Ovary (tissue), 9 donors: Measurements from ENCODE around the gene LTBP4. TPM values are rescaled to one million over a fixed set of nuclear protein-coding genes. Genes with fewer than 3 reads are reported as not detected.

Experiments used
- DNase-seq, 5 donors: peaks; one replicate each; pipeline ENCODE4 v3.0.0-alpha.2; 2019 to 2020
- H3K27ac ChIP-seq, 2 donors: fragments of 200-600 bp; one replicate each; pipeline versions ENCODE4 v1.5.1 to v1.8.0; 2019 to 2022
- H3K27me3 ChIP-seq: fragments of 200-600 bp; one replicate; pipeline ENCODE4 v1.8.0; 2022
- H3K36me3 ChIP-seq: fragments of 200-600 bp; sonication (generic); one replicate; pipeline ENCODE4 v1.5.1; 2019
- H3K4me1 ChIP-seq: one replicate; pipeline ENCODE4 v1.8.1; 2013; ENCODE audit warnings: mild to moderate bottlenecking, moderate library complexity; ENCODE audit not compliant: insufficient read depth
- H3K4me3 ChIP-seq: fragments of 200-600 bp; sonication (generic); one replicate; pipeline ENCODE4 v1.5.1; 2017
- H3K9me3 ChIP-seq, 2 donors: fragments of 200-600 bp in 1 of 2; sonication (generic) in 1 of 2; one replicate each; pipeline versions ENCODE4 v1.5.1 to v1.8.1; 2013 to 2019; ENCODE audit warnings: mild to moderate bottlenecking in 1 of 2, moderate library complexity in 1 of 2
- EP300 ChIP-seq: sonication (generic); formaldehyde crosslinking; IDR thresholded peaks from one replicate; pipeline ENCODE4 v1.6.1; 2017; ENCODE audit warnings: antibody characterized with exemption
- POLR2A ChIP-seq: fragments of 450-650 bp; IDR thresholded peaks from one replicate; pipeline ENCODE4 v1.6.1; 2017; ENCODE audit warnings: antibody characterized with exemption, mild to moderate bottlenecking, moderate library complexity
- WGBS, 3 donors: extraction: QIAGEN DNeasy Blood & Tissue Kit in 1 of 3; methylation state at CpG; one replicate each; pipeline versions ENCODE4 v1.1.5 to v1.1.7; 2013 to 2017; 5-methylcytosine and 5-hydroxymethylcytosine counted together
- intact Hi-C, 4 donors: fragments of 100-400 bp; cut with DNase I; formaldehyde crosslinking; loops; one replicate each; pipeline versions ENCODE4 v1.11.0 to v1.15.1; 2022 to 2023
- polyA plus RNA-seq, 2 donors: library from polyadenylated mRNA; stranded (reverse); fragments of 200-250 nt in 1 of 2; fragments of 350-450 nt in 1 of 2; fragmentation: Illumina TruSeq in 1 of 2; extraction: RNeasy Lipid Tissue Mini Kit (QIAGEN cat#74804) in 1 of 2; gene quantifications; one replicate each; pipeline ENCODE4 v1.2.3, GENCODE V29; 2013 to 2014
- total RNA-seq, 7 donors: library from RNA; depleted of rRNA in 2 of 7; stranded (reverse); fragments of >200 nt in 2 of 7; fragmentation: NEBNext Ultra II Directional in 3 of 7; extraction: Animal tissue kit (Norgen Biotek cat#: 25700) in 3 of 7; gene quantifications; one replicate each; pipeline versions ENCODE4 v1.1.0 to v1.2.4, GENCODE V29; 2016 to 2023
- TF ChIP-seq, protein P1 (sequence below), 3 donors: fragments of 450-650 bp in 2 of 3; fragments of 200-600 bp in 1 of 3; IDR thresholded peaks; one replicate each; pipeline versions ENCODE4 v1.5.1 to v1.8.0; 2016 to 2022; ENCODE audit warnings: antibody characterized with exemption in 3 of 3, mild to moderate bottlenecking in 1 of 3
- donor health status: DM: no; HTN: no; CAD: no; lungs with moderate emphysema.
- donor health status: DM: no; HTN: no; CAD: no.
- donor health status: Bipolar disorder and iron deficiency.
- donor health status: DM: yes; HTN: yes; CAD: no.
- donor health status: DM: no; HTN: no; CAD: no.
- donor health status: DM: yes; HTN: yes; CAD: no.

The LTBP4 gene
- total and polyA plus RNA-seq, 9 donors: 152 to 840 (median 524) TPM

DNA sequence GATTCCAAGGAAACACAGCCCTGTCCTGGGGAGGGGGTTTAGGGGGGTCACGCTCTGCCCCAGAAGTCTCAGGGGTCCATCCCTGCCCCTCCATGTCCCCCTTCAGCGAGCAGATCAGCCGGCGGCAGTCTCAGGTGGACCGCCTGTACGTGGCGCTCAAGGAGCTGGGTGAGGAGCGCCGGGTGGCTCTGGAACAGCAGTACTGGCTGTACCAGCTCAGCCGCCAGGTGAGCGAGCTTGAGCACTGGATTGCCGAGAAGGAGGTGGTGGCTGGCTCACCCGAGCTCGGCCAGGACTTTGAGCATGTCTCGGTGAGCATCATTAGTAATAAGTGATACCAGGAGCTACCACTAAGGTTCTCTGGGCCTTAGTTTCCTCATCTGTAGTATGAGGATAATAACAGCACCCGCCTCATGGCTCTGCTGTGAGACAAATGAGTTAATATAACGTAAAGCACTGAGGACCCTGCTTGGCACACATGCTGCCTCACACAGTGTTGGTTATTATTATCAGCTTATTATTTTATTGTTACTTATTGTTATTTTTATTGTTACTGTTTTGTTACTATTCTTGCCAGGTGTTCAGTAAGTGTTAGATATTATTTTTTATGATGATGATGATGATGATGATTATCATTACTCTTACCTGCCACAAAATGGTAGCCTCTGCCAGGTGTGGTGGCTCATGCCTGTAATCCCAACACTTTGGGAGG lies 45.0 kb upstream of the LTBP4 start:
- no peak for DNase-seq
- intact Hi-C loops: no loop called here
- 91% methylated on average over 16 to 17 of the region's 17 CpGs for WGBS, 3 donors
- Histone ChIP-seq H3K27ac (no peak overlapping the region), H3K36me3 (no peaks in the 10 kb centered on the region), H3K27me3 (no peaks in the 10 kb centered on the region), H3K4me1 (no peaks in the 10 kb centered on the region), H3K4me3 (no peak overlapping the region), H3K9me3 (no peaks in the 10 kb centered on the region)
- TF ChIP-seq POLR2A: no peak
- TF ChIP-seq, protein P1, sequence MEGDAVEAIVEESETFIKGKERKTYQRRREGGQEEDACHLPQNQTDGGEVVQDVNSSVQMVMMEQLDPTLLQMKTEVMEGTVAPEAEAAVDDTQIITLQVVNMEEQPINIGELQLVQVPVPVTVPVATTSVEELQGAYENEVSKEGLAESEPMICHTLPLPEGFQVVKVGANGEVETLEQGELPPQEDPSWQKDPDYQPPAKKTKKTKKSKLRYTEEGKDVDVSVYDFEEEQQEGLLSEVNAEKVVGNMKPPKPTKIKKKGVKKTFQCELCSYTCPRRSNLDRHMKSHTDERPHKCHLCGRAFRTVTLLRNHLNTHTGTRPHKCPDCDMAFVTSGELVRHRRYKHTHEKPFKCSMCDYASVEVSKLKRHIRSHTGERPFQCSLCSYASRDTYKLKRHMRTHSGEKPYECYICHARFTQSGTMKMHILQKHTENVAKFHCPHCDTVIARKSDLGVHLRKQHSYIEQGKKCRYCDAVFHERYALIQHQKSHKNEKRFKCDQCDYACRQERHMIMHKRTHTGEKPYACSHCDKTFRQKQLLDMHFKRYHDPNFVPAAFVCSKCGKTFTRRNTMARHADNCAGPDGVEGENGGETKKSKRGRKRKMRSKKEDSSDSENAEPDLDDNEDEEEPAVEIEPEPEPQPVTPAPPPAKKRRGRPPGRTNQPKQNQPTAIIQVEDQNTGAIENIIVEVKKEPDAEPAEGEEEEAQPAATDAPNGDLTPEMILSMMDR (IDR thresholded peaks at IDR 0.05): no peak
- TF ChIP-seq EP300: no peak

DNA sequence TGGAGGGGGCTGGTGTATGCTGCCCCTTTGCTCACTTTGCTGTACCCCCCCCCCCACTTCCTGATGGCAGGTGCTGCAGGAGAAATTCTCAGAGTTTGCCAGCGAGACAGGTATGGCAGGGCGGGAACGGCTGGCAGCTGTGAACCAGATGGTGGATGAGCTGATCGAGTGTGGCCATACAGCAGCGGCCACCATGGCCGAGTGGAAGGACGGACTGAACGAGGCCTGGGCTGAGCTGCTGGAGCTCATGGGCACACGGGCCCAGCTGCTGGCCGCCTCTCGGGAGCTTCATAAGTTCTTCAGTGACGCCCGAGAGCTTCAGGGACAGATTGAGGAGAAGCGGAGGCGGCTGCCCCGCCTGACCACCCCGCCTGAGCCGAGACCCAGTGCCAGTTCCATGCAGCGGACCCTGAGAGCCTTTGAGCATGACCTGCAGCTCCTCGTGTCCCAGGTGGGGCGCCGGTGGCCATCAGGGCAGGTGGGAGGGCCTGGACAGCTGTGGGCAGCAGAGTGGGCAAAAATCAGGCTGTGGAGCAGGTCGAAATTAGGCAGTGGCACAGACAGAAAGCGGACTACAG lies 44.1 kb upstream of the LTBP4 start:
- Histone ChIP-seq H3K9me3 (no peaks in the 10 kb centered on the region), H3K27me3 (no peaks in the 10 kb centered on the region), H3K36me3 (no peaks in the 10 kb centered on the region), H3K4me3 (no peak overlapping the region), H3K4me1 (no peaks in the 10 kb centered on the region), H3K27ac (no peak overlapping the region)
- DNase-seq: no peak
- intact Hi-C loops: no loop called here
- TF ChIP-seq, protein P1 (IDR thresholded peaks at IDR 0.05): no peak
- TF ChIP-seq EP300: no peak
- TF ChIP-seq POLR2A: no peak
- WGBS, 3 donors: 86 to 93% (median 90%) methylated on average over 24 of the region's 24 CpGs

DNA sequence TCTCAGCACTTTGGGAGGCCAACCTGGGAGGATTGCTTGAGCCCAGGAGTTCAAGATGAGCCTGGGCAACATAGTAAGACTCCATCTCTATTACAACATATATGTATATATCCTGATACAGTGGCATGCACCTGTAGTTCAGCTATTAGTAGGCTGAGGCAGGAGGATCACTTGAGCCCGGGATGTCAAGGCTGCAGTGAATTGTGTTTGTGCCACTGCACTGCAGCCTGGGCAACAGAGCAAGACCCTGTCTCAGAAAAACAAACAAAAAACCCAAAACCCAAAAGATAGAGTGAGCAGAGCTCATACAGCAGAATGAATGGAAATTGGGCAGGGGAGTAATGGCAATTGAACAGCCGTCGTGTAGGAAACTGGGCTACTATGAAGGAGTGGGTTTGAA lies 41.8 kb upstream of the LTBP4 start:
- Histone ChIP-seq H3K4me3 (no peak overlapping the region), H3K36me3 (no peaks in the 10 kb centered on the region), H3K4me1 (no peaks in the 10 kb centered on the region), H3K27ac (no peak overlapping the region), H3K27me3 (no peaks in the 10 kb centered on the region), H3K9me3 (no peaks in the 10 kb centered on the region)
- TF ChIP-seq, protein P1 (IDR thresholded peaks at IDR 0.05): no peak
- TF ChIP-seq EP300 (no peak), POLR2A (no peak)
- no peak for DNase-seq
- intact Hi-C loops: no loop called here
- 89 to 93% (median 90%) methylated on average over 3 of the region's 3 CpGs for WGBS, 3 donors

DNA sequence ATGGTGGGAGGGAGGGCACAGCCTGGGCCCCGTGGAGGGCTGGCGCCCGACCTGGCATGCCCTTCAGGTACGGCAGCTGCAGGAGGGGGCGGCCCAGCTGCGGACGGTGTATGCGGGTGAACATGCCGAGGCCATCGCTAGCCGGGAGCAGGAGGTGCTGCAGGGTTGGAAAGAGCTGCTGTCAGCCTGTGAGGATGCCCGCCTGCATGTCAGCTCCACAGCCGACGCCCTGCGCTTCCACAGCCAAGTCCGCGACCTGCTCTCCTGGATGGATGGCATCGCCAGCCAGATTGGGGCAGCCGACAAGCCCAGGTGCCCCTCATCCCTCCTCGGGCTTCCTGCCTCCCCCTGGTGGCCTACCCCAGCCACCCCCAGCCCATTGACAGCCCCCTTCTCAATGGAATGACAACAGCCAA lies 41.1 kb upstream of the LTBP4 start:
- Histone ChIP-seq H3K4me1 (no peaks in the 10 kb centered on the region), H3K9me3 (no peaks in the 10 kb centered on the region), H3K36me3 (no peaks in the 10 kb centered on the region), H3K4me3 (no peak overlapping the region), H3K27me3 (no peaks in the 10 kb centered on the region), H3K27ac (no peak overlapping the region)
- intact Hi-C loops: no loop called here
- WGBS, 3 donors: 72 to 80% (median 74%) methylated on average over 20 of the region's 20 CpGs
- DNase-seq: no peak
- TF ChIP-seq POLR2A: no peak
- TF ChIP-seq, protein P1 (IDR thresholded peaks at IDR 0.05): no peak
- no peak for TF ChIP-seq EP300
